ENCODE results near the gene ZP4.
"Not testable (repeated sequence)": the region's sequence is repeated elsewhere in the genome, so short reads cannot be mapped to it uniquely, and the experiment has no call there.

Gene ZP4

GRCh38 chr1:237864338-237865244, 26.1 kb downstream of the ZP4 start:
- peak; percentile 27 for TF ChIP-seq CTCF (IDR thresholded peaks at IDR 0.05; ENCODE audit: low read depth, low read length)
- no peak for DNase-seq (ENCODE audit: extremely low read depth, low read depth)

GRCh38 chr1:237863234-237863633, 27.5 kb downstream of the ZP4 start:
- no peak for TF ChIP-seq CTCF (IDR thresholded peaks at IDR 0.05; ENCODE audit: low read depth, low read length)
- DNase-seq (ENCODE audit: extremely low read depth, low read depth): no peak

GRCh38 chr1:237861944-237862343, 28.8 kb downstream of the ZP4 start:
- TF ChIP-seq CTCF (IDR thresholded peaks at IDR 0.05; ENCODE audit: low read depth, low read length): no peak
- no peak for DNase-seq (ENCODE audit: extremely low read depth, low read depth)

GRCh38 chr1:237858992-237859391, 31.7 kb downstream of the ZP4 start:
- DNase-seq (ENCODE audit: extremely low read depth, low read depth): no peak
- no peak for TF ChIP-seq CTCF (IDR thresholded peaks at IDR 0.05; ENCODE audit: low read depth, low read length)

- no peak for DNase-seq (ENCODE audit: extremely low read depth, low read depth)
- no peak for TF ChIP-seq CTCF (IDR thresholded peaks at IDR 0.05; ENCODE audit: low read depth, low read length)
Observed at GRCh38 chr1:237857455-237857854, 33.3 kb downstream of the ZP4 start.

GRCh38 chr1:237852342-237852741, 38.4 kb downstream of the ZP4 start:
- no peak for DNase-seq (ENCODE audit: extremely low read depth, low read depth)
- TF ChIP-seq CTCF (IDR thresholded peaks at IDR 0.05; ENCODE audit: low read depth, low read length): no peak

- no peak for DNase-seq (ENCODE audit: extremely low read depth, low read depth)
- TF ChIP-seq CTCF (IDR thresholded peaks at IDR 0.05; ENCODE audit: low read depth, low read length): peak; percentile 15
Observed at GRCh38 chr1:237851210-237851845, 39.4 kb downstream of the ZP4 start.

- not testable (repeated sequence) for DNase-seq (ENCODE audit: extremely low read depth, low read depth)
Observed at GRCh38 chr1:237843516-237843915, 47.2 kb downstream of the ZP4 start.
